NCI-H1048 (cell line): ENCODE data around the gene KIF5C.
"Not testable (repeated sequence)": the region's sequence is repeated elsewhere in the genome, so short reads cannot be mapped to it uniquely, and the experiment has no call there.

ENCODE experiments used
- DNase-seq: peaks from one replicate; lab custom pipeline; 2025; lab: John Stamatoyannopoulos, UW

KIF5C gene

DNA sequence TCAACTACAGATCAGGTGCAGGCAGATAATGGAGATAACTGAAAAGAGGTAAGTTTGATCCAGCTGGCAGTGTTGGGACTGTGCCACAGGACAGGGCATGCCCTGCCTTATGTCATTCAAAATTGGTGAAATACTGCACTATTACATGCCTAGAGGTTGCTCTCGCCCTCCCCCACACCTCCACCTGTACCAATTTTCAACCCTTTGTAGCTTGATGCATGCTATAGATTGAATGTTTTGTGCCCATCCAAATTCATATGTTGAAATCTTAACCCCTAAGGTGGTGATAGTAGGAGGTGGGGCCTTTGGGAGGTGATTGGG, 91.4 kb downstream of the KIF5C start:
- no peak for DNase-seq

DNA sequence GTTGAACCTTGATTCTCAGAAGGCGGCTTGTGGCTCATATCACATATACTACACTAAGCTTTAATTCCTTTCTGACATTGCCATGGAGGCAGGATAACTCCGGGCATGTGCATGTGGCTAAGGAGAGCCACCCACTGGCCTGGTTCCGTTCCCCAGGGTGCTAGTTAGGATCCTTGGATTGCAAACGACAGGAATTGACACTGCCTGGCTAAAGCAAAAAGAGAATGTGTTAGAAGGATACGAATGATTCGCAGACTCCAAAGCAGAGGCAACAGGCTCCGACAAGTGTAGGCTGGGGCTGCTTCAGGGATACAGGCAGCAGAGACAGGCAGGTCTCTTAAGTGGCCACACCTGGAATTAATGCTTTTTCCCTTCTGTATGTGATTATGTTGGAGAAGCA, 92.0 kb downstream of the KIF5C start:
- DNase-seq, result no peak

DNA sequence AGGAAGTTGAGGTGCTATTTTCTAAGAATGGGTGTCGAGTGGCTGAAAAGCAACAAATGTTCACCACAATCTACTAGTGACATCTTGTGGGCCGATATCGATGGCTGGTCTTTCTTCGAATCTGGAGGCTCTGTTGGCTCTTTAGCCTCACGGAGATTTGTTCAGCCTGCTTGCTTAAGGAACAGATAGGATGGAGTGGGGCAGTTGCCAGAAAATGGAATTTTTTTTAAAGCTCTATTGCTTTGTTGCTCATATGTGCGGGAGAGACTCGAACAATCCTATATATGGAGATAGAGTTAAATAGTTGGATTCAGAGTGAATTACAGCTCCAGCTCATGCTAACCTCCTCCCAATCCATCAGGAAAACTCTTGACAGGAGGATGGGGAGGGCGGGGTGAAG, 92.6 kb downstream of the KIF5C start:
- no peak for DNase-seq

DNA sequence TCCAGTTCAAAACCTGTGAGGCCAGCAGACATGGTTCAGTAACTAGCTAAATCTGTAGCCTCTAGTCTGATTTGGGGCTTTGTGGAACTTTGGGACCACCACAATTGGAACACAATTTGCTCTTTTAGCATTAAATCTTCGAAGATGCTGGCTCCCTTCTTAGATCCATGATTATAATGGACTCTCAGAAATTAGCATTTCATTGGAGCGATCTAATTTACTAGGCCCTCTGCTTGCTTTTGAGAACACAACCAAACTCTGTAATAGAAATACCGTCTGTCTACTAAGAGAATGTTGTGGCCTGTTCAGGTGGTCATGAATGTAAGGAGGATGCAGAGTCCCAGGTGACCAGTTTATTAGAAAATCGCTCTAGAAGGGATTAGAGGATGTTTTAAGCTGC, 93.3 kb downstream of the KIF5C start:
- no peak for DNase-seq

GRCh38 chr2:148968776-148969319, 93.8 kb downstream of the KIF5C start:
- DNase-seq, result no peak

DNA sequence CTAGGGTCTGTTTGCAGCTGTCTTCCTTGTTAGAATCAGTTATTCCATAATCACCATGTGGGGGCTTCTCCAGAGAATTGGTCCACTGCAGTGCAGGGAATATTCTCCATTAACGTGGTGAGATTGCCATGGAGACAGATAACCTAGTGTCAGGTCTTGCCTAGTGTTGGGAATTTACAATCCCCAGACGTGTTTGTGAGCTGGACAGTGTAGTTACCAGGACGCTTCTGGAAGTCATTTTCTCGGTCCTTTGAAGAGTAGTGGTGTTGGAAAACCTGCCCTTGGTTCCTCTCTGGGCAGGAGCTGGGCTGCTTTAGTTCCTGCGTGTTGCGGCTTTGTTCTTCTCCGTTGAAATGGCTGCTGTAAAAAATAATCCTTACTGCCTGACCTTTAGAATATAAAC, 94.6 kb downstream of the KIF5C start:
- DNase-seq, result no peak

GRCh38 chr2:148970385-148970784, 95.4 kb downstream of the KIF5C start:
- DNase-seq, result no peak

GRCh38 chr2:148971547-148971946, 96.5 kb downstream of the KIF5C start:
- DNase-seq, result no peak

- no peak for DNase-seq
Observed at GRCh38 chr2:148974095-148974494, 99.1 kb downstream of the KIF5C start.

DNA sequence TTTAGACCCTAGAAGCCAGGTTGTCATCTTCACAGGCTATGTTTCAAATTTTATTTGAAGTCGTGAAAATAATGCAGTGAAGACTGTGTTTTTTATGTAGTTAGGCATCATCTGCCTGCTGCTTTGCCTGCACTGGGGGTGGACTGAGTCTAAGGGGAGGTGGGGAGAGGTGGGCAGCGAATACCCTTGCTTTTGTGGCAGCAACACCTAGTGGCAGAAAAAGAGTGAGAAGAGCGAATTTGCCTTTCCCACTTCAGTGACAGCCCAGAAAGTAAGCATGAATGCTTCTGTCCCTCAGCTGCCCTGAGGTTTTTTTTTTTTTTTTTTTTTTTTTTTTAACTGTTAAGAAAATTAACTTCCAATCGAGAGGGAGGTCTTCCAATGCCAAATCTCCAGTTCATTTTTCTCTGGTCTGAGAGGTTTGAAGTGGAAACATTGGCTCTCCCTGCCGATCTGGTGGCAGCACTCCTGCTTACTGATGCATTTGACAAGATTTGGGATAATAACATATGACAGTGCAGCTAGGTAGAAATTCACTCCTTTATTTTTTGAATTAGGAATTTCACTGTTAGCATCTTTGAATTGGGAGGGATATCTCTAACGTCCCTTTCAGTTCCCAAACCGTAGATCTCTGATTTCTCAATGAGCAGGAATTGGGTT, 103.1 kb downstream of the KIF5C start:
- DNase-seq, result no peak

- DNase-seq, result no peak
Observed at GRCh38 chr2:148978706-148979105, 103.7 kb downstream of the KIF5C start.

- DNase-seq, result no peak
Observed at GRCh38 chr2:148979164-148979918, 104.3 kb downstream of the KIF5C start.

- DNase-seq, result no peak
Observed at GRCh38 chr2:148979919-148980277, 104.9 kb downstream of the KIF5C start.

DNA sequence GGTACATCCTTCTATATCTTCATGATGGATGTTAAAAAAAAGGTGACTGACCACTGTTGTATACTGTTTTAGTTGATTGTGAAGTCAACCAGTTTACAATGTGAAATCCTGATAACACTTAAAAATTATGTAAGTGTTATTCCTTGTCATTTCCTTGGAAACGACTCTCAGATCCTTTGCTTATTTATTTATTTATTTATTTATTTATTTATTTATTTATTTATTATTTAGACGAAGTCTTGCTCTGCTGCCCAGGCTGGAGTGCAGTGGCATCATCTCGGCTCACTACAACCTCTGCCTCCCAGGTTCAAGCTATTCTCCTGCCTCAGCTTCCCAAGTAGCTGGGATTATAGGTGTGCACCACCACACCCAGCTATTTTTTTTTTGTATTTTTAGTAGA, 105.5 kb downstream of the KIF5C start:
- DNase-seq, result not testable (repeated sequence)

- DNase-seq, result no peak
Observed at GRCh38 chr2:148981324-148981723, 106.3 kb downstream of the KIF5C start.

- no peak for DNase-seq
Observed at GRCh38 chr2:148981781-148982180, 106.8 kb downstream of the KIF5C start.

DNA sequence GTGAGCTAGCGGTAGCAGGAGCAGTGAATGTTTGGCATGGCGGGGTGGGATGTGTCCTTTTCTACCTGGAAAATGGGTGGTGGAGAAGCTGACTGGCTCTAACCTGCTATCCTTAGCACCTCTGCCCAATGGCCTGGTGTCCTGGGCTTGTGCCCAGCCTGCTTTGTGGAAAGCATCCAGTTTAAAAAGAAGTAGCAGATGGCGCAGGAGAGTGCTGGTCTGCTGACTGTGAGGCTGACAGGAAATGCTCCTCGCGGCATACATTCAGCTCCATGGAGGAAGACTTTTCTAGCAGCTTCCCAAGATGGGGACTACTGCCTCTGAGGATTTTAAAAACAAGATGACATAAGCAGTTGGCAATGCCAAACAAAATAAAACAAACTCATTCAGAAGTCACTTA, 107.3 kb downstream of the KIF5C start:
- DNase-seq, result no peak

GRCh38 chr2:148983896-148984295, 108.9 kb downstream of the KIF5C start:
- DNase-seq, result no peak

GRCh38 chr2:148984449-148984848, 109.4 kb downstream of the KIF5C start:
- DNase-seq, result no peak

DNA sequence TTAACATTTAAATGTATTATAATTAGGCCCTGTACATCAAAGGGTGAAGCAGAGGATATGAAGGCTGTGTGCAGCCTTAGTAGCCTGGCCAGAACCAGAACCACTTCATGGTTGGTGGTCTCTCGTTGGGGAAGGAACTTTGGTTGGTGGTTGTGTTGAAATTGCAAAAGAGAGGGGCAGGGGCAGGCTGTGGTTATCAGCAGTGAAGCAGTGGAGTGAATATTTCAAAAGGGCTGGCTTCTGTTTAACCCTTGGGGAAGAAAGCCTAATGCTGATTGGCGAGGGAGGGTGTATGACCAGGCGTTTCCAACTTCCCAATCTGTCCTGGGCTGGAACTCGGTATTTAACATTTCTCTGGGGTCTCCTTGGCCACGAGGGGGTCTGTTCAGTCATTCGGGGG, 112.3 kb downstream of the KIF5C start:
- no peak for DNase-seq

- no peak for DNase-seq
Observed at GRCh38 chr2:148988337-148988736, 113.3 kb downstream of the KIF5C start.

DNA sequence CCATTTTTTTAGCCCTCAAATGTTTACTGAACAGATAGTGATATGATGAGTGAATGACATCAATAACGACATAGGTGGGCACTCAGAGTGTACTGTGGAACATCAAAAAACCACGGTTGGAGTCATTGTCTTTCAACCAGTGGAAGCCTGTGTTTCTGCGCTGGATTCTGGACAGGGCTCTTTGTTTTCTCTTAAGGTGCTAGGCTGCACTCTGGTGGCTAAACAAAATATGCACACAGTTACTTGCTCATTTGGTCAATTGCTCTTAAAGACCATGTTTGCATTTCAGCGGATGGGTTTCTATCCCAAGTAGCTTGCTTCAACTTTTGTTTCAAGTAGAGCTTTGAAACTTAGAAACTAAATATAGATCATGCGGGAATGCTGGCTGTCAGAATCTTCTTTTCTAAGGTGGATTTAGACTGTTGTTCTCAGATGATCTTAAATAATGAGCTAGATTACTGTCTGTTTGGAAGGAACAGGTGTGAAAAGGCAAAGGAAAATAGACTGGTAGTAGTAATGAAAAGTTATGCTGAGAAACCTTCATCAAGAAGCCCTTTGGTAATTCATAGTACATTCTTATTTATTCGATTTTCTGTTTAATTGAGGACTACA, 115.0 kb downstream of the KIF5C start:
- DNase-seq, result peak; percentile 43

- DNase-seq, result no peak
Observed at GRCh38 chr2:148990968-148991367, 115.9 kb downstream of the KIF5C start.
